ENCODE results near the gene FLCN. TPM values are rescaled to one million over a fixed set of nuclear protein-coding genes. Genes with fewer than 3 reads are reported as not detected.

Gene FLCN
- total RNA-seq, 1 donor from 2014 or later = 82.0 TPM

DNA sequence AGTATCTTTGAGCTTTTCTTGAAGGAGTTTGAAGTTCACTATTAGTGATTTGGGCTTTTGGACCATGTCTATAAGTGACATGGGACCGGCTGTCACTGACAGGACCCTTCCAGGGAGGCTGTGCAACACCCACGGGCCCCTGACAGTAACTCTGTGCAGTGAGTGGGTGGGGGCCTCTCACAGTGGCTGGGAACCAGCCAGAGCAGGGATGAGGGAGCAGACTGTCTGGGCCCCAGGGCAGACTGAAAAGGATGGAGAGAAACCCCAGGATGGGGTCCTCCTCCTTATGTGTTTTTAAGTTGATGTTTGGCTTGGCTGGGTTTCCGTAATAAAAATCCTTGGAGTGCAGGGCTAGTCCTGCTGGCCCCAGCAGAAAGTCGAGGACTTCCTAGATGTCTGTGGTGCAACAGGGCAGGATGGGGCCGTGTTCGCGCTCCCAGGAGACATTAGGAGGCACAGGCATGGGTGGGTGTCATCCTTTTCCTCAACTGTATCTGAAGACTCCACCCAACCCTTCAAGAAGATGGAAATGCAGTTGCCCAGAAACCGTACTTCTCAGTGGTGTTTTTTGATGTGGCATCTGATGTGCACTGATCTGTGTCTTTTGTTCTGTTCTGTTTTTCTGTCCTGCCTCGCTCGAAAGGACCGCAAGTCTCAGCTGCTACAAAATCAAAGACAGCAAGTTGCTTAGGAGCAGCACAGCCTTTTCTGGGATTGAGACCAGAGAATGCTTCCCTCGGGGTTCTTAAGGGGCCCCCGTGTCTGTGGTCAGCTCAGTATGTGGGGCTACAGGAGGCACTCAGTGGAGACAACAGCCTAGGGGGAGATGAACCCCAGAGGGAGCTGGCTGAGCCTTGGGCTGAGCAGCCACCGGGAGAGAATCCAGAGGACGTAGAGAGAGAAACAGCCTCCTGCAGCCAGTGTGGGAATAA is 55.0 kb downstream of the FLCN start:
- TF ChIP-seq POLR2AphosphoS5 (IDR thresholded peaks at IDR 0.05; ENCODE audit: insufficient read depth in 1 of 2, low read depth in 1 of 2) (no peak), POLR2A (IDR thresholded peaks at IDR 0.05) (no peak)
- TF ChIP-seq, protein P1, sequence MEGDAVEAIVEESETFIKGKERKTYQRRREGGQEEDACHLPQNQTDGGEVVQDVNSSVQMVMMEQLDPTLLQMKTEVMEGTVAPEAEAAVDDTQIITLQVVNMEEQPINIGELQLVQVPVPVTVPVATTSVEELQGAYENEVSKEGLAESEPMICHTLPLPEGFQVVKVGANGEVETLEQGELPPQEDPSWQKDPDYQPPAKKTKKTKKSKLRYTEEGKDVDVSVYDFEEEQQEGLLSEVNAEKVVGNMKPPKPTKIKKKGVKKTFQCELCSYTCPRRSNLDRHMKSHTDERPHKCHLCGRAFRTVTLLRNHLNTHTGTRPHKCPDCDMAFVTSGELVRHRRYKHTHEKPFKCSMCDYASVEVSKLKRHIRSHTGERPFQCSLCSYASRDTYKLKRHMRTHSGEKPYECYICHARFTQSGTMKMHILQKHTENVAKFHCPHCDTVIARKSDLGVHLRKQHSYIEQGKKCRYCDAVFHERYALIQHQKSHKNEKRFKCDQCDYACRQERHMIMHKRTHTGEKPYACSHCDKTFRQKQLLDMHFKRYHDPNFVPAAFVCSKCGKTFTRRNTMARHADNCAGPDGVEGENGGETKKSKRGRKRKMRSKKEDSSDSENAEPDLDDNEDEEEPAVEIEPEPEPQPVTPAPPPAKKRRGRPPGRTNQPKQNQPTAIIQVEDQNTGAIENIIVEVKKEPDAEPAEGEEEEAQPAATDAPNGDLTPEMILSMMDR (IDR thresholded peaks at IDR 0.05) = no peak
- Histone ChIP-seq H3K27me3 (no peaks in the 10 kb centered on the region), H3K36me3 (peaks cover 0 to 78% of the 10 kb centered on the region in 2 donors), H3K4me3 (no peak overlapping the region), H3K4me1 (peaks cover 15% of the 10 kb centered on the region), H3K27ac (no peak overlapping the region), H3K9me3 (no peaks in the 10 kb centered on the region)
- no peak for DNase-seq (ENCODE audit: extremely low spot score in 2 of 2)
- intact Hi-C loops (cut with DNase I) = no loop called here

DNA sequence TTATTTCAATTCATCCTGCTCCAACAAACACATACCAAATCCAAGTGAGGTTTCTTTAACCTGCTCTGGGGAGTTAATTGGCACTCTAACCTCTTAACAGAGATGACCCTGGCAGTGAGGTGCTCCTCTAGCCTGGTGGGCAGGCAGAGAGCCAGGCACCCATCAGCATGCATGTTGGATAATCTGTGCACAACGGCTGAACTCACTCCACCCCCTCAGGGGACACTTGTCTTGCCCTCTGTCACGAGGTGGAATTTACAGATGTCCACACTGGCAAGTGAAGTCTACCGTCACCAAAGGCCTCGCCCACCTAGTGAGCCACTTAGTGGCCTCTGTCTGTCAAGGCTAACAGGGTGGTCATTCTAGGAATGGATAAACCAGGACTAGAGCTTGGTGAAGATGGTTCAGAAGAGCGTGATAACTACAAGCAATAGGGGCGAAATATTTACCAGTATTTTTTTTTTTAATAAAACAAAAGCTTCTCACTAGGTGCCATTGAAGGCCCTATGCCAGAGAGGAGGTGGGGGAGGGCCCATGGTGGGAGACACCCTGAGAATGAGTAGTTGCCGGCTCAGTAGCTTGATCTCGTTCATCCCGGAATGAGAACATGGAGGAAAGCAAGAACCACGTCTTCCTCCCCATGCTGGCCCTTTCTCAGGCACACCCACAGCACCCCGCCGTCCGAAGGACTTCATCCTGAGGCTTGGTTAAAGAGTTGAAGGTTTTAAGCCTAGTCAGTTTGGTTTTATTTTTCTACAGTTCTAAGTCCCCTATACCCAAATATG is 56.0 kb downstream of the FLCN start:
- no peak for DNase-seq (ENCODE audit: extremely low spot score in 2 of 2)
- no peak overlapping the region for H3K4me3 ChIP-seq
- TF ChIP-seq POLR2A (IDR thresholded peaks at IDR 0.05) (no peak), POLR2AphosphoS5 (IDR thresholded peaks at IDR 0.05; ENCODE audit: insufficient read depth in 1 of 2, low read depth in 1 of 2) (no peak)
- TF ChIP-seq, protein P1 (IDR thresholded peaks at IDR 0.05) = no peak
- no peaks in the 10 kb centered on the region for H3K27me3 ChIP-seq
- no peaks in the 10 kb centered on the region for H3K9me3 ChIP-seq
- H3K27ac ChIP-seq = no peak overlapping the region
- peaks cover 7% of the 10 kb centered on the region for H3K4me1 ChIP-seq
- peaks cover 0 to 88% of the 10 kb centered on the region in 2 donors for H3K36me3 ChIP-seq
- intact Hi-C loops (cut with DNase I) = no loop called here

DNA sequence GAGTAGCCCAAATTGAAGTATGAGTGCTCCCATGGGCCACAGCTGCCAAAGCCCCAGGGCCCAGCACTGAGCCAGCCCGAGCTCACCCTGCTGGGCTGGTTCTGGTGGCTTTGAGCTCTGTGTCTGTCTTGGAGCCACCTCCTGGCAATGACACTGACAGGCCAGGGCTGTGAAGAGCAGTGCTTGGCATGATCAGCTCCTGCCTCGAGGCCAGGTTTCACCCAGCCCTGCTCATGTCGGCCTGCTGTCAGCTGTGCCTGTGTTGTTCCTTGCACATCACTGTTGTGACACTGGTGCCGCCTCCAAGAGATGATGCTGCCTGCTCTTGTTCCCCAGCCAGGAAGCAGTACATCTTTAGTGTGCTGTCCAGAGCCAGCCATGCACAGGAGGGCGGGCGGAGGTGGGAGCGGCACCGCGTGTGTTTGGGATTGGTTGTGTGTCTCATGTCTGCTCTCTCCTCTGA is 56.8 kb downstream of the FLCN start:
- H3K27ac ChIP-seq = no peak overlapping the region
- peaks cover 7% of the 10 kb centered on the region for H3K4me1 ChIP-seq
- peaks cover 0 to 96% of the 10 kb centered on the region in 2 donors for H3K36me3 ChIP-seq
- H3K27me3 ChIP-seq = no peaks in the 10 kb centered on the region
- H3K4me3 ChIP-seq = no peak overlapping the region
- H3K9me3 ChIP-seq = no peaks in the 10 kb centered on the region
- DNase-seq (ENCODE audit: extremely low spot score in 2 of 2) = no peak
- no peak for TF ChIP-seq POLR2A (IDR thresholded peaks at IDR 0.05)
- TF ChIP-seq, protein P1 (IDR thresholded peaks at IDR 0.05) = no peak
- no peak for TF ChIP-seq POLR2AphosphoS5 (IDR thresholded peaks at IDR 0.05; ENCODE audit: insufficient read depth in 1 of 2, low read depth in 1 of 2)
- intact Hi-C loops (cut with DNase I) = no loop called here

DNA sequence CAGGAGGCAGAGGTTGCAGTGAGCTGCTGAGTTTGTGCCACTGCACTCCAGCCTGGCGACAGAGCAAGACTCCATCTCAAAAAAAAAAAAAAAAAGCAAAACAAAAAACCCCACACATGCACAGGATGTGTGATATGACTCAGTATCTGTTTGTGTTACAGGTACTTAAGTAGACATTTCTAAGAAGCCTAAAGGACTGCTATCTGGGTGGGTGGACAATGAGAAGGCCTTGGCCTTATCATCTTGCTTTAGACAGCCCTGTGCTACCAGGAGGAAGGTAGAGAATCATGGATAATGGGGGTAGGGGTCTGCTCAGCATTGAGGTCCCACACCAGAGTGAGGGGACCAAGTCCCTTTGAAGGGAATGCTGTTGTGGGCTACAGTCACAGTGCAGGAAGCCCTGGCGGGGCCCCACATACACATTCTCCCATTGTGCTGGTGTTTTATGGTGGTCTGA is 57.6 kb downstream of the FLCN start:
- Histone ChIP-seq H3K27ac (no peak overlapping the region), H3K36me3 (peaks cover 0 to 98% of the 10 kb centered on the region in 2 donors), H3K4me3 (no peak overlapping the region), H3K4me1 (peaks cover 7% of the 10 kb centered on the region), H3K9me3 (no peaks in the 10 kb centered on the region), H3K27me3 (no peaks in the 10 kb centered on the region)
- DNase-seq (ENCODE audit: extremely low spot score in 2 of 2) = no peak
- intact Hi-C loops (cut with DNase I) = no loop called here
- no peak for TF ChIP-seq POLR2AphosphoS5 (IDR thresholded peaks at IDR 0.05; ENCODE audit: insufficient read depth in 1 of 2, low read depth in 1 of 2)
- TF ChIP-seq POLR2A (IDR thresholded peaks at IDR 0.05) = no peak
- TF ChIP-seq, protein P1 (IDR thresholded peaks at IDR 0.05) = no peak

All from vagina (tissue), 2 donors.